ENCODE measurements around the gene RCOR1.

GRCh38 chr14:102771144-102771543 is 178.7 kb downstream of the RCOR1 start:
- no peak for TF ChIP-seq ARNT (IDR thresholded peaks at IDR 0.05)
- TF ChIP-seq FOXK2 (IDR thresholded peaks at IDR 0.05): no peak
- TF ChIP-seq NFRKB (IDR thresholded peaks at IDR 0.05): no peak
- no peak for TF ChIP-seq SP1 (IDR thresholded peaks at IDR 0.05)
- no peak for TF ChIP-seq PKNOX1 (IDR thresholded peaks at IDR 0.05)
- no peak for TF ChIP-seq ZNF384 (IDR thresholded peaks at IDR 0.05)
- TF ChIP-seq FOXM1 (IDR thresholded peaks at IDR 0.05; ENCODE audit: borderline replicate concordance): no peak
- no peak for TF ChIP-seq BHLHE40 (IDR thresholded peaks at IDR 0.05; ENCODE audit: borderline replicate concordance)
